GM03348 (cell line): ENCODE data around the gene RIMOC1.
"Not testable (repeated sequence)": the region's sequence is repeated elsewhere in the genome, so short reads cannot be mapped to it uniquely, and the experiment has no call there.

Experiments
- DNase-seq: peaks from one replicate; pipeline ENCODE4 v3.0.0; 2012; ENCODE audit warnings: low spot score

Gene RIMOC1

DNA sequence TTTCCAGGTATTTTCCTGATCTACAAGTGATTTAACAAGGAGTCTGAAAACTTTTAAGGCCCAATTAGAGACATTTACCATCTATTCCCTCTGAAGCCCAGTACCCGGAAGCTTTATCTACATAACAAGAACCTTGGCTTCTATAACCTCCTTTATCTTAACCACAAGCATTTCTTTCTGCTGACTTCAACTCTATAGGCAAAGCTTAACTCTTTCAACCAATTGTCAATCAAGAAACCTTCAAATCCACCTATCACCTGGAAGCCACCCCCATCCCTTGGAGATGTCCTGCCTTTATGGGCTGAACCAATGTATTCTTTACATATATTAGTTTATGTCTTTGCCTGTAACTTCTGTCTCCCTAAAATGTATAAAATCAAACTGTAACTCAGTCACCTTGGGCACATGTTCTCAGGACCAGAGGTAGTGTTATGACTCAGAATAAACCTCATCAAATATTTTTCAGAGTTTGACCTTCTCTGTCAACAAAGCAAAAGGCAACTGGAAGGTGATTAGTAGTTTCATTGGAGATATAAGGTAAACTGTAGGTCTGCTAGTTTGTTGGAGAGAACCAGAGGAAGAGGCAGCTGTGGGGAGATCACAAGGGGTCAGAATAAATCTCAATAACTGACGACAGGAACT is 13.0 kb upstream of the RIMOC1 start:
- DNase-seq = no peak

DNA sequence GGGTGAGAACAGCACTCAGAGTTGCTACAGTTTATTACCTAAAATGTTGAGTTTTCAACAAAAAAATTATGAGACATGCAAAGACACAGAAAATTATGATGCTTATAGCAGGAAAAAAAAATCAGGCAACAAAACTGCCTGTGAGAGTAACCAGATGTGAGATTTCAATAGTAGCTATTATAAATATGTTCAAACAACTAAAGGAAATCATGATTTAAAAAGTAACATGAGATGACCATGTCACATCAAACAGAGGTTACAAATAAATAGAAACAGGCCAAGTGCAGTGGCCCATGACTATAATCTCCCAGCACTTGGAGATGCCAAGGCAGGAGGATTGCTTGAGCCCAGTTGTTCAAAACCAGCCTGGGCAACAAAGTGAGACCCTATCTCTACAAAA is 12.1 kb upstream of the RIMOC1 start:
- no peak for DNase-seq

DNA sequence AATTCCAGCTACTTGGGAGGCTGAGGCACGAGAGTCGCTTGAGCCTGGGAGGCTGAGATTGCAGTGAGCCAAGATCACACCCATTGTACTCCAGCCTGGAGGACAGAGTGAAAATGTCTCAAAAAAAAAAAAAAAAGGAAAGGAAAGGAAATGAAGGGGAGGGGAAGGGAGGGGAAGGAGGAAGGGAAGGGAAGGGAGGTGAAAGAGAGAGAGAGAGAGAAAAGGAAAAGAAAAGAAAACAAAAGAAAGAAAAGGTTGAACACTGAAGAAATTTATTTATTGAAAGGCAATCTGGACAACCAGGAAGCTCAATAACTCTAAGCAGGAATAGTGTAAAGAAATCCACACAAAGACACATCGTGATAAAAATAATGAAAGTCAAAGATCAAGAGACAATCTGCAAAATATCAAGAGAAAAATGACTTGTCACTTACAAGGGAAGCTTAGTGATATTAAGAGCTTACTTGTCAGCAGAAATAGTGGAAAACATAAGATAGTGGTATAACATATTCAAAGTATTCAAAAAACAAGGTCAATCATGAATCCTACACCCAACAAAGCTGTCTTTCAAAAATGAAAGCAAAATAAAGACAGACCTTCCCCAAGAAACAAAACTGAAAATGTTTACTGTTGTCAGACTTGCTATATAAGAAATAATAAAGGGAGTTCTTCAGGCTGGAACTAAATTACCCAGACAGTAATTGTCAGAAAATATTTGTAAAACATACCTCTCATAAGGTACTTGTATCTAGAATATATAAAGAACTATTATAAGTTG is 10.9 kb upstream of the RIMOC1 start:
- DNase-seq = no peak

DNA sequence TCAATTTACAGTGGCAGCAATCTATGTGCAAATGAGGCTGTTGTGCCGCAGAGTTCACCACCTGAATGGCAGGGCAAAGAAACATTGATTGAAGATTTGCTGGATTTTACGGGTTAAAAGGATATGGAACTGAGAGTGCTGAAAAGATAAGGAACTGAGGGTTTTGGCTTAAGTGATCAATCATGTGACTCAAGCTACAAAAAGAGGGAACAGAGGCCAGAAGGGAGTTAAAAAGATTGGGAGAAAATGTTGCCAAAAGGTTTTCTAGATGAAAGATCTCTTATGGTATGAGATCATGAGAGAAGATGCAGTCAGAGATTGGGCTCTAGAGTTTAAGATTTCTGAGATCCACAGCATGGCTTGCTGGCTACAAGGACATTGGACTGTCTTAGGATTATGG is 7.9 kb upstream of the RIMOC1 start:
- no peak for DNase-seq

DNA sequence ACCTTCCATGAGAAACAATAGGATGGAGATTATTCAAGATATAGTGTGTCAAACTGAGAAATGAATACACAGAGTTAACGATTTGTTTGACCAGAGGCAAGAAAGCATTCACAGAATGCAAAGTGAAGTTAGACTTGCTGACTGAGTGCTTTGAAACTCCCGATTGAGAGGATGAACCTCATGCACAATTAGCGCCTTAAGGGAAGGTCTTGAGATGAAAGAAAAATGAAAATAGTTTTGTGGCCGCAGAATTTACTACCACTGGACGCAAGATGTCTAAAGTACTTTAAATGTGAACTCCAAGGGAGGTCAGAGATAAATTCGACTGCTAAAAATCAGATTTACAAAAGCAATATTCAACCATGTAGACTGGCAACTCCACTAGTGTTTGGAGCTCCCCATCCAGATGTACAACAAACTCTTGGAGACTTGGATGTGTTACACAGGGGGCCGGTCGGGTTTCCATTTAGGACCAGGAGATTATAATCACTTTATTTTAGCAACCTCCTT is 707 bp upstream of the RIMOC1 start:
- DNase-seq = no peak

DNA sequence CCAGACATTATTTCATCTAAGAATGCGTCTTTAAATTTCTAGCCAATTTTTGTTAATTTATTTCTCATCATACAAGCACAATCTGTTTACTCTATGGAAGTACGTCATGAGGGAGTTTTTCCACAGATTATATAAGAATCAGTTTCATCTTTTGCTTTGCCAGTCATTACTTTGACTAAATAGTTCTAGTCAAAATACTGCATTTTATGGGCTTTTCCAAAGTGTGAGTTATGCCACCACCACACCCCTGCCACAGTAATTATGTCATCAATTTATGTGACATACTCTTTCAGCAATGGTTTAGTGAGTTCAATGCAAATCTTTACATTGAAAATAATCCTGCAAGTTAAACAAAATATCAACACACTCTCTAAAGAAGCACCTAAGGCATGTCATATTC is 2.0 kb downstream of the RIMOC1 start:
- no peak for DNase-seq

DNA sequence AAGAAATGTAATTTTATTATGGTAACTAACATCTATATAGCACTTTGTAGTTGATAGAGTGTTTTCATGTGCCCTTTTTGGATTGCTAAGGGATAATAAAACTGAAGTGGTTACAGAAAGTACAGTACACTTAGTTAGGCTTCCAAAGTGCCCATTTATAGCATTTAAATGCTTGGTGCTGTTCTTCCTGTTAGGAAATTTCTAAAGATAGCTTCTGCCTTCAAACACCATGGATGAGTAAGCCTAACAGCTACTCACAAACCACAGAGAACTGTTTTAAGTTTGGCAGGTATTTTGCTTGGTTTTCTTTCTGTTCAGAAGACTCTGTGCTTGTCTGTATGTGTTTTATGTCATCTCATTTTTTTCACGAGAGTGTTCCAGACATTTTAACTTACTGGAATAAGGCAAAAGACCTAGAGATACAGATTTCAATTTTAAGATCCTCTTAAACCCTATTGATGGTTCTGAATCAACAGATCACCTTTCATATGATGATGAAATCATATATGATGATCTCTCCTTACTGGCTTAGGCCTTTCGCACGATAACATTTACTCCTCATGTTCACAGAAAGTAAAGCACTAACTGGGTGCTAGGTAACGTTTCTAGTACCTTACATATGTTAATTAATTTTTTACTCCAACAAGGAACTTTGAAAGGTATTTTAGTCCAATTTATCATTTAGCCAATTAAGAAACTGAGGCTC is 4.4 kb downstream of the RIMOC1 start:
- peak; percentile 36 for DNase-seq

DNA sequence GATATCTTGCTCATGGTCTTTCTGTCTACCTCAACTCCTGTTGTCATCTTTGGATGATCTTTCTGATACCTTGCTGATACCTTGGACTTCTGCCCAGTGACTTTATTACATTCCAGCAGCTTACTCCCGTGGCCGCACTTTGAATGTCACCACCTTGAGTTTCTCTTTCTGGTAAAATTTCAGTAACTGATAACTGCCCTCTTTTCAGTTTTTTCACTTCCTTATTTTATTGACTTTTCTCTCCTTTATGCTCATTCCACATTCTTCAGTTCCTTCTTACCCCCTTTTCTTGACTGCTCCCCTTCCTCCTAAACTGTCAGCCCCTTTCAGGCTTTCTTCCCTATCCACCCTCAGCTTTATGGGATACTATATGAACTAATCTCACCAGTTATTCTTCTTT is 14.0 kb downstream of the RIMOC1 start:
- DNase-seq = no peak

DNA sequence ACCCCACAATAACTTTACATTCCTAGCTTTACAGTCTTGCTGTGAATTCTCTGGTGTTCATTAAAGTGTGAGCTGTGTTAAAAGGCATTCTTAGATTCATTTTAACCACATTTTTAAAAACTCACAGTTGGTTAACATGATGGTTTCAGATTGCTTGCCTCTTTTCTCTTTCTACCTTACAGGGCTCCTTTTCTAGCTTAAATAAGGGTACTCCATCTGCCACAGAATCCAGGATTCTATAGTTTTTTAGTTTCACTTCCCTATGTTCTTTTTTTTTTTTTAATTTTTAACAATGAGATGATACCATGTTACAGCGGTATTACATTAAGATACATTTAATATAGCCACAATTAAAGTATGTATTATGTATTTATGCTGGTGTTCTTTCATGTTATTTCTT is 17.0 kb downstream of the RIMOC1 start:
- DNase-seq = no peak

DNA sequence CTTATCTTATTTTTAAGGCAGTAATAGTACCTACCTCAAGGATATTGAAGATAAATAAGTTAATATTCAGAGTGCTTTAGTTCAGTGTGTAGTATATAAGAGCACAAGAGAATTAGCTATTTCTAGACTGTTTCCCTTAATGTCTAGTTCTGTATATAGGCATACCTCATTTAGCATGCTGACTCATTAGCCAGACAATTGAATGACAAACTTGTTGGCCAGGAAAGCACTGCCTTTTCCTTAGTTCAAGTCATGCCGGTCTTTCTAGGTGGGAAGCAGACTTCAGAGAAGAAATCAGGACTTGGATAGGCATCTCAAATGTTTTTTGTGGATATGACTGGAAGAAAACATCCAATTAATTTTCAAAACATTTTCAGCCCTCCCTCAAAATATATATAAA is 17.7 kb downstream of the RIMOC1 start:
- DNase-seq = no peak

DNA sequence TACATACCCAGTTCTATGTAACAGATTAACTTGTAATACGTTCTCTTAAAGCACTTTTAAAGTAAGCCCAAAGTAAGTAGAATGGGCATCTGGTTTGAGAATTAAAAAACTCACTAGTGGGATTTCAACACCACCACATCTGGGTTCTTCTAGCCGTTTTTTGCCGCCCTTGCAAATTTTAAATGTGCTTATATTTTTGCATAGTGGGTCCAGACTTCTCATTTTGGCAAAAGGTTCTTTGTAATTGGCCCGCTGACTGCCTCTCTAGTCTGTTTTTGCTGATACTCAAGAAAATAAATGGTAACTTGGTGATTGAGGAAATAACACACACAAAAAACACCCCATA is 20.4 kb downstream of the RIMOC1 start:
- DNase-seq = no peak

DNA sequence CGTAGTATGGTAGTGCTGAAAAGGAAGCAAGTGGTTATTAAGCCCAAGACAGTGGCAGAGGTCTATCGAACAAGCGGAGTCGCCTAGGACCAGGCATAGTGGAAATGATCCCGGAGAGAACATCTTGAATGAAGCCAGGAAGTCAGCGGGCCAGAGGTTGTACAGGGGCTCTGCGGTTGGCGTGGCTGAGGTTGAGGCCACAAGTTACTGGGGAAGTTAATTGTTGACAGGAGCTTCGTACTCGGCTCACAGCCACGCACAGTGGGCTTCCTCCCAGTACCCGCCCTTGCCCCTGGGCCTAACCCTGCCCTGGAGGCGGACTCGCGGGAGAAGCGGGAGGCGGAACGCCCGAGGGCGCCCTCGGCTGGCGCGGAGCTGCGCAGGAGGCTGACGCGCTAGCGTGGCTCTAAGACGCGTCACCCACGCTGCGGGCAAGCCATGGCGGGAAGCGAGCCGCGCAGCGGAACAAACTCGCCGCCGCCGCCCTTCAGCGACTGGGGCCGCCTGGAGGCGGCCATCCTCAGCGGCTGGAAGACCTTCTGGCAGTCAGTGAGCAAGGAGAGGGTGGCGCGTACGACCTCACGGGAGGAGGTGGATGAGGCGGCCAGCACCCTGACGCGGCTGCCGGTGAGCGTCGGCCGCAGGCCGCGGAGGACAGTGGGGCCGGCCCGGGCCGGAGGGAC is 20.9 kb downstream of the RIMOC1 start, which contains the start of gene FBXO4:
Gene FBXO4, plus strand, starts transcription at position 410 of the 683 bp plus-strand sequence. Its CDS starts 29 bp downstream, at position 439.
- DNase-seq = peak; percentile 93

DNA sequence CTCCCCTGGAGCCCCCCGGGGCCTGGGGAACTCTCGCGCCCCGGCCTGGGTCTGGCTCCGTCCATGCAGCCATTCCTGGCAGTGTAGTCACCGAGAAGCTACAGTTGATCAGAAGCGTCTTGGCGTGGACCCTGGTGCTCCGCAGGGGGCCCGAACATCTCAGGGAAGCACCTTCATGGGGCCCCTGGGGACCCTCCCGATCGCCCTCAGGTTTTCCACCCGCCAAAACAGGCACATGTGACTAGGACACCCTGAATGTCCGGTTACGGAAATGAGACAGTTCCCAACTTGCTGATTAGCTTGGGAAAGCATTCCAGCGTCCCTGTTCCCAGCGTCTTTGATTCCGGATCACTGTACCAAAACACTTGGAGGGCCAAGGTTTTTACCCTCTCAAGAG is 21.4 kb downstream of the RIMOC1 start:
- DNase-seq = peak; percentile 45

DNA sequence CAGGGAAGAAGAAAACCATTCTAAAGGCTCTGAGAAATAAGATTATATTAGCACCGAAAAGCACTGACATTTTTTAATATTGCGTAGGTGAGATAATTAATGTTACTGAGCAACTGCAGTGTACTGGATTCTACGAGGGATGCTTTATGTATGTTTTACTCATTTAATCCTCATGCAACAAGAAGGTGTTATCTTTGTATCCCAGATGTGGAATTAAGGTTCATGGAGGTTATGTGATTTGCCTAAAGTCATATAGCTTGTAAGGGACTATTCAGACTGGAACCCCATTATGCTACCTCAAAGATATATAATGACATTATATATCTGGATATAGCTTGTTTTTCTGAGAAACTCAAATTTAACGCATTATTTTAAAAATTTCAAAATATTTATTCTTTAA is 23.5 kb downstream of the RIMOC1 start:
- DNase-seq = no peak

DNA sequence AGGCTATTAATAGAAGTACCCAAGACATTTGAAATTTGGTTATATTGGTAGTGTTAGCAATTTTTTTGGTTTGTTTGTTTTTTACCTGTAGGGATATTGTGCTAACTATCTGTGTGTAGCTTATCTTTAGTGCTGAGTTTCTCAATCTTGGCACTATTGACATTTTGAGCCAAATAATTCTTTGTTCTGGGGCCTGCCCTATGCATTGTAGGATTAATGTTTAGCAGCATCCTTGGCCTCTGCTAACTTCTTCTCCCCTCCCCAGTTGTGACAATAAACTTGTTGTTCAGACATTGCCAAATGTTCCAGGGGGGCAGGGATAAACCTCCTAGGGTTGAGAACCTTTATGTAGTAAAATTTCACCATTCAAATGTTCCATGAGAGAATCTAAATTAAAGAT is 24.9 kb downstream of the RIMOC1 start:
- no peak for DNase-seq

DNA sequence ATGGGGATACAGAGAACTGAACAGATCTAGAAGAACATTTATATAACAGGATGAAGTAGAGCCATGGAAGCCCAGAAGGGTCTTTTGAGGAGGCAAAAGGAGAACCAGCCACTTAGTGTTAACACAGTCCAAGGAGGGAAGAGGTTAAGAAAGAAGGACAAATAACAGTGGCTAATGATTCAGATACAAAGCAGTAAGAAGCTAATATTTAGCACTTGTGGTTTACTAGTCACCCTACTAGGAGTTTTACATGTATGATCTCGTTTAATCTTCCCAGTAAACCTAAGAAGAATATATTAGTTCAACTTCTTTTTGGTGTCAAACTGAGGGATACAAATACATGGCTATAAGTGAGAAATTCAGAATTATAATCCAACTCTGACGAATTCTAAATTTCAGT is 28.6 kb downstream of the RIMOC1 start:
- no peak for DNase-seq

DNA sequence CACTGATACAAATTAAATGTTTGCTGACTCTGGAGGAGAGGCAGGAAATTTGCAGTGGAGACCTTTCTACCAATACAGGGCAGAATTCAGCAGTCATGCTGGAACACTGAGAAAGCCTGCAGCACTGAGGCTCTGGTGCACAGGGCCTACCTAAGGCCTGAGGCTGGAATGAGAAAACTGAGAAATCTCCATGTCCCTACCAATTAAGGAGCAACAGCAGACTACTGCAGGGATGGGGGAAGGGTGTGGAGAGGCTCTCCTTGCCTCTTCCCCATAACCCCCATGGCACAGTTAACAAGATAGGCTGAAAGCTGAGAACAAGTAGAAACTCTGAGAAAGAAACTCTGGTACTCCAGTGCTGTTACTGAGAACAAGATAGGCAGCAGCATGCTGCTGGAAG is 31.4 kb downstream of the RIMOC1 start:
- DNase-seq = no peak

DNA sequence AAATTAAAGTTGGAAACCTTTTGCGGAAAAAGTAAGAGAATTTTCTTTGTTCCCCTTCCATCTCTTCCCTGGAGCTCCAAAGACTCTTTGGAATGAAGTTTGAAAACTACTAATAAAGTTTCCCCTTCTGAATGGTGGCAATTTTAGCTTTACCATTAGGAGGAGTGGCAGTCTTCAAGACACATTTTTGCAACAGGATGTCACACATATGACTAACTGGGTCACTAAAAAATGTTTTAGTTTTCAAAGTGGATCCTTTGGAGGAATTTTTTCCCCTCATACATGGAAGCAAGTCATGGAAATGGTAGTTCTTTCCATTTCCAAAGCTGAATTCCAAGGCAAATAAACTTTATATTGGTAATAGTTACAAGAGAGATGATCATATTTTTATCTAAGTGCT is 36.5 kb downstream of the RIMOC1 start:
- DNase-seq = no peak

DNA sequence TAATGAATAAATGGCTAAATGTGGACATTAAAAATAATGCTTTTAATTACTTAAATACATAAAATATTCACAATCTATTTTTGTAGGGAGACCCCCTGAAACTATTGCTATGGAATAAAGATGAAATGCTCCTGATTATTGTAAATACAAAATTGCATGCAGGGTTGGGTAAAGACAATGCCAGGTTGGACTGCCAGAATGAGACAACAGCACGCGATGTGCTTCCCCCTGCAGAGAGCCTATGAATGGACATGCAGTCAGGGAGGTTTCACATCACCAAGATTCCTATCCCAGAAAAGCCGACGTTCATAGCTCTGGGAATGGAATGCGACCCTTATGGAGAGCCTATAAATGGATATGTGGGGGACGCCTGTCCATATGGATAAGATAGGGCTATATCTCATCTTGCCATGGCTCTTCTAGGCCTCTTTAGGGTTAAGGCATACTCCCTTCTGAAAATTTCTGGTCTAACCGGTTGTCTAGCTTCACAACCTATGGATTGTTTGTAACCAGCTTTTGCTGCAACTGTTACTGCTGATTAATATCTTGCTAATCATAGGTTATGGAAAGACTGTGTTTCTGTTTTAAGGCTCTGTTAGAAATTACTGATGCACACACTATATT is 41.3 kb downstream of the RIMOC1 start:
- not testable (repeated sequence) for DNase-seq

DNA sequence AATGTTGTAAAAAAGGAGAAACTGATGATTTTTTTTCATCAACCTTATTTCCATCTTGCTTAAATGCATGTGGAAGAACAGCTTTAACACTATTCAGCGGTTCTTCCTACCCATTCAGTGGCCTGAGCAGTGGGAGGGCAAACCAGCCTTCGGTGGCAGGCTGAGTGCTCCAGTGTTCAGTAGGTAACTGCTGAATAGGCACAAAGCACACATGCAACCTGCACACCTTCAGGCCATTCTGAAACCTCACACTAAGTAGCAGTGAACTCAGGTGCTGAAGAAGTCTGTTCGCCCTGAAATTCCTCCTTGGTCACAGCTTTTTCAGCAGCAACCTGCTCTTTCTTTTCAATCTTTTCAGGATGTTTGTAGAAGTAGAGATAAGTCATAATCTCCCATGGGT is 47.1 kb downstream of the RIMOC1 start:
- no peak for DNase-seq
